SKM-1 treated with dmso at 0.1 percent for 144 hours (cell line): ENCODE measurements around the gene IL6ST.

ENCODE experiments used
- DNase-seq: peaks from one replicate; lab custom pipeline; 2025; ENCODE audit not compliant: unreplicated experiment; lab: John Stamatoyannopoulos, UW

Gene IL6ST

DNA sequence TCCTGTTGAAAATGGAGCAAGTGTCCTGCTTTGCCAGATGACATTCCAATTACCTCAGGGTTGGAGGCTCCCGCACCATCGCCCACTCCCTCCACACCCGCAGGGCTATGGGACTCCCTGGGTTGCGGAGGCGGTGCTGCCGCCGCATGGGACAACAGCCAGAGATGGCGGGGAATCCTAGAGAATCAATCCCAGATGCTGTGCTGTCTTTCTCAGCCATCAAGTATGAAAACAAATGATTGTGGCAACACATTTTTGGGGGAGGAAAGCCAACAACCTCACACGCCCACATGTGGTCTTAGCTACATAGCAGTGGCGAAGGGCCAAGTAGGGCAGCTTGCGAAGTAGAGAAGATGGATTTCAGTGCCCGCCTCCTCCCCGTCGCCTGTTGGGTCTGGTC is 96.9 kb downstream of the IL6ST start:
- no peak for DNase-seq

DNA sequence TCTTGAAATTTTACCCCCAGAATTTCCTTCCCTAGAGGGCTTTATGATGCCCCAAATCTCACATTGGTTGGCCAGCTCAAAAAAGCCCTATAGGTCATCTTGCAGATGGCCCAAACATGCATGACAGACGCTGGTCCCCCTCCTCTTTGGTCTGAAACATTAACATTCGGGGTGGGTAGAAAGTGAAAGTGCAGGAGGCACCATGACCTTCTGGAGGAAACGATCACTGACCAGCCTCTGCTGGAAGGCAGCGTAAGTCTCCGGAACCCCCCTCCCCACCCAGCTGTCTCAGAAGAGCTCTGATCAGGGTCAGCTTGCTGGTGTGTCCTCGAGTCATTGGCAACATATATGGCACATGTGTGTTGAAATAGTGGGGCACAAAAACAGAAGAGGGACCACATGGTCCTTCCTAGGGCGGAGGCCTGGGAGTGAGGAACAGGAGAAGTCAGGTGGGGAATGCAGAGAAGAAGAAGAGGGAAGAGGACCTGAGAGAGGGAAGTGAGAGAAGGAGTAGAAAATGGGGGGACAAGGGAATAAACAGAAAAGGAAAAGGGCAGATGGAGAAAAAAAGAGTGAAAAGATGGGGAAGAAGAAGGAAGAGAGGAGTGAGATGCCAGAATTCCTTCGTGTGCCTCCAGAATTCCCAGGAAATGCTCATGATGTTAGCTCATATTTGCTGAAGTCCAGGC is 97.4 kb downstream of the IL6ST start:
- DNase-seq = no peak

DNA sequence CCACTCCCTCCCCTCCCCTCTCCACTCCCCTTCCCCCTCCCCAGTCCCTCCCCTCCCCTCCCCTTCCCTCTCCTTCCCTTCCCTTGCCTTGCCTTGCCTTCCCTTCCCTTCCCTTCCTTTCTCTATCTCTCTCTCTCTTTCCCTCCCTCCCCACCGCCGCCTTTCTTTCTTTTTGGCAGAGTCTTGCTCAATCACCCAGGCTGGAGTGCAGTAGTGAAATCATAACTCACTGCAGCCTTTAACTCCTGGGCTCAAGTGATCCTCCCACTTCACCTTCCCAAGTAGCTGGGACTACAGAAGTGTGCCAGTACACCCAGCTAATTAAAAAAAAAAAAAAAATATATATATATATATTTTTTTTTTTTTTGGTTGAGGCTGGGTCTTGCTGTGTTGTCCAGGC is 98.1 kb downstream of the IL6ST start:
- DNase-seq = no peak

DNA sequence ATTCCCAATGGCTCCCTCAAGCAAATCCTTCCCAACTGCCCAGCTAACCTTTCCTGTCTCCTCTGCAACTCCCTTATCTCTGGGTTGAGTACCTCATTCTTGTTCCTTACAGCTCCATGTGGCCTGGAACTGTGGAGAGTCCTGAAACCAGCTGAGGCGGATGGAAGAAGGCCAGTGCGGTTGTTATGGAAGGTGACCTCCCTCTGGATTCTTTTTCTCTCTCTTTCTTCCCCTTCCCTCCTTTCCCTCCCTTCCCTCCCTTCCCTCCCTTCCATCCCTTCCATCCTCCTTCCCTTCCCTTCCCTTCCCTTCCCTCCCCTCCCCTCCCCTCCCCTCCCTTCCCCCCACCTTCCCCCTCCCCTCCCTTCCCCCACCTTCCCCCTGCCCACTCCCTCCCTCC is 98.5 kb downstream of the IL6ST start:
- no peak for DNase-seq

DNA sequence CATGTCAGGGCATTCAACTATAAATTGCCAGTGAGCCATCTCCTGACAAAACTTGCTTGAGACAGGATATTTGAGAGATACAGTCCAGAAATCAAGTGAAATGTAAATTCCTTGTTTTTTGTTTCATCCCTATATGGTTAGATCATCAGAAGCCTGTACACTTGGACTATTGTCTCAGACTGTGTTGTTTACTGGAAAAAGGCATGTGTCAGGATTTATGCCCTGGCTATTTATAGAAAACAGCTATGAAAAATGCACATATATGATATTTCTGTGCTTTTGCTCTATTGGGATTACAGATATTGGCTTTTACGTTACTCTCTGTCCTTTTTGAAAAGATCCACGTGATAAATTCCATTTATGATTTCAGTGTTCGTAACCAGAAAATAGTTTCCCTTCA is 99.4 kb downstream of the IL6ST start:
- no peak for DNase-seq

DNA sequence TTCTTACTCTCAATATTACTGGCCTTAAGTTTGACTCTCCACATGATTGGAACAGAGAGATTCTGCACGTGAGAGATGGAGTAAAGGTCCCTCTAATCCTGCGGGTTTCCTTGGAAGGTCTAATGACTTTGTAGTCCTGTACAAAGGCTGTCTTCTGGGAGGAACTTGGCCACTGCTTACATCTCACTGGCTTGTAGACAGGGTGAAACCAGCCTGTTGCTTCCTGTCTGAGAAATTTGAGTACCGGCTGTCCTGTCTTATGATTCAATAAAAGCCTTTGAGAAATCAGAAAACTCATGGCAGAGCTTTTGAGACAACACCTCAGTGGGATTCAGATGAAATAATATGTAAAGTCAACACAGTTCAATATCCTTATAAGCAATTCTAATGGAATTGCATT is 100.6 kb downstream of the IL6ST start:
- DNase-seq = no peak

DNA sequence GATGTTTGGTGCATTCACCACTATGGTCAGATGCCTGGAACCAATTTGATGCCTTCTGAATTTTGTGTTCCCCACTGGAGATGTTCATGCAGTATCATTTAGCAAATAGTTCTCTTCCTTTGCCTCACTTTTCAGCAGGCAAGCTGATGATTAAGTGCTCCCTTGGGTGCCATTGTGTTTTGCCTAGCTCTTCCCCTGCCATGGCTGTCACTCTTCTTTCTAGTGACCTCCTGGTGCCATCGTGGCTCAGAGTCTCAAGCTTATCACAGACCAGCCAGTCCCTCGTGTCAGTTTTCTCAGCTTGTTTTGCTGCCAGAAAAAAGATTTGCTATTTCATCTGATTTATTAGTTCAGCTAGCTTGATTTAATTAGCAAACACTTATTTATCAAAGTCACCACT is 102.3 kb downstream of the IL6ST start:
- no peak for DNase-seq

DNA sequence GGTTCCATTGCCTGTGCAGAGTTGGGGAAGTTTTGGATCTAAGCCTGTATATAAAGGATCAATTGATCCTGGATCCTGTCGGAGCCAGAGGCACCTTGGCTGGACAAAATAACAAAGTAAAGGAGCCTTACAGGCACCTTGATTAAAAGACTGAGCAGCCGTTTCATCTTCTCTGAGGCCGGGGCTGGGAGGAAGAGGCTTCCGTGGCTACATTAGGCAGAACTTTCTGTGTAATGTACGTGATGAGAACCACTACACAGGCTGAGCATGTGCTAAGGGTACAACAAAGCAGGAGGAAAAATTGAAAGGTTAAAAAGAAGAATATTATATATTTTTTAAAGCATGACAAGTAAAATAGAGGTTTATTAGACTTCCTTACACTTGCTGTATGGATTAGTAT is 106.6 kb downstream of the IL6ST start:
- no peak for DNase-seq

DNA sequence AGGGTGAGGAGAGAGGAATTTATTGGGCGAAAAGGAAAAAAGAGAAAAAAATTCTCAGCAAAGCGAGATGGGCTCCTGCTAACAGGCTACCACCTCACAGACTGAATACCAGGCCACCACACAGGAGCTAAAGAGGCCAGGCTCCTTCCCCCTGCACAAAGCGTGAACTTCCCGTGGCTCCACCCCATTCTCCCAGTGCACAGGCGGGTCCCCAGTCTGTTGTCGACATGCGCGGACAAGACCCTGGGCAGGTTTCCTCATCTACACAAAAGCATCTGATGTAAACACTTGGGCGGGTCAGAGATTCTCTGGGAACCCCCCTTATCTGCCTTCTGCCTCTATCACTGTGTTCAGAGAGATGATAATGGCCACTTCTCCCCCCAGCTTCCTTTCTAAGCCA is 109.4 kb downstream of the IL6ST start:
- no peak for DNase-seq
